Smooth muscle cell (in vitro differentiated cells): ENCODE results near the gene USP30. TPM values are rescaled to one million over a fixed set of nuclear protein-coding genes. Genes with fewer than 3 reads are reported as not detected.

Experiments
- DNase-seq: peaks from one replicate; lab custom pipeline; 2025; ENCODE audit not compliant: unreplicated experiment; lab: John Stamatoyannopoulos, UW
- H2AFZ ChIP-seq: fragments of 200-600 bp; sonication (generic); 2 replicates; pipeline ENCODE4 v1.6.0; 2016; ENCODE audit warnings: antibody characterized with exemption, low read depth, mild to moderate bottlenecking
- H3F3A ChIP-seq: fragments of 200-600 bp; sonication (generic); 2 replicates; pipeline ENCODE4 v1.6.0; 2017; ENCODE audit warnings: antibody characterized with exemption, low read depth
- H3K27ac ChIP-seq: fragments of 200-600 bp; sonication (generic); 2 replicates; pipeline ENCODE4 v1.5.1; 2016; ENCODE audit warnings: low read depth, mild to moderate bottlenecking
- H3K27me3 ChIP-seq: fragments of 200-600 bp; sonication (generic); 2 replicates; pipeline ENCODE4 v1.6.1; 2016; ENCODE audit warnings: low read depth, mild to moderate bottlenecking
- H3K36me3 ChIP-seq: fragments of 200-600 bp; sonication (generic); 2 replicates; pipeline ENCODE4 v1.5.1; 2016; ENCODE audit warnings: low read depth
- H3K4me1 ChIP-seq: fragments of 200-600 bp; sonication (generic); 2 replicates; pipeline ENCODE4 v1.5.1; 2016; ENCODE audit warnings: low read depth
- H3K4me2 ChIP-seq: fragments of 200-600 bp; sonication (generic); 2 replicates; pipeline ENCODE4 v1.6.0; 2016; ENCODE audit warnings: mild to moderate bottlenecking
- H3K4me3 ChIP-seq: fragments of 200-600 bp; sonication (generic); 2 replicates; pipeline ENCODE4 v1.5.1; 2016; ENCODE audit warnings: mild to moderate bottlenecking
- H3K79me2 ChIP-seq: fragments of 200-600 bp; sonication (generic); 2 replicates; pipeline ENCODE4 v1.6.0; 2016; ENCODE audit warnings: low read depth, mild to moderate bottlenecking
- H3K9ac ChIP-seq: fragments of 200-600 bp; sonication (generic); 2 replicates; pipeline ENCODE4 v1.6.0; 2016; ENCODE audit warnings: low read depth
- H3K9me3 ChIP-seq: fragments of 200-600 bp; sonication (generic); replicated peaks from 2 replicates; pipeline ENCODE4 v1.5.1; 2016; ENCODE audit warnings: low read depth
- H4K20me1 ChIP-seq: fragments of 200-600 bp; sonication (generic); 2 replicates; pipeline ENCODE4 v1.6.0; 2016; ENCODE audit warnings: low read depth
- CTCF ChIP-seq: fragments of 200-600 bp; sonication (generic); IDR thresholded peaks from 2 replicates; pipeline ENCODE4 v1.5.1; 2017; ENCODE audit warnings: borderline replicate concordance, mild to moderate bottlenecking, antibody characterized with exemption; ENCODE audit not compliant: insufficient read depth, poor library complexity, severe bottlenecking
- WGBS: methylation state at CpG from one replicate; pipeline ENCODE4 v1.1.7; 2016; ENCODE audit warnings: low lambda C conversion rate; 5-methylcytosine and 5-hydroxymethylcytosine counted together
- polyA plus RNA-seq: library from polyadenylated mRNA; unstranded; fragments of >200 nt; fragmentation: Nextera tagmentation; extraction: Ambion mirVana; gene quantifications from 2 replicates; pipeline ENCODE4 v1.2.1, GENCODE V29; 2016
- total RNA-seq: library from RNA; depleted of rRNA; stranded (reverse); fragments of >200 nt; gene quantifications from 2 replicates; pipeline ENCODE4 v1.2.3, GENCODE V29; 2014

Gene USP30
- total and polyA plus RNA-seq, 2 experiments from 2014 or later: 10.3 to 19.9 TPM

GRCh38 chr12:109120557-109120956 is 68.2 kb downstream of the USP30 start:
- no peaks in the 10 kb centered on the region for H3K79me2 ChIP-seq
- DNase-seq: no peak
- no peaks in the 10 kb centered on the region for H3F3A ChIP-seq
- WGBS: 67% methylated on average over 4 of the region's 4 CpGs
- H3K36me3 ChIP-seq: no peaks in the 10 kb centered on the region
- H3K4me3 ChIP-seq: no peak overlapping the region
- H3K4me2 ChIP-seq: no peak overlapping the region
- H3K27me3 ChIP-seq: no peaks in the 10 kb centered on the region
- no peaks in the 10 kb centered on the region for H3K9me3 ChIP-seq
- H3K9ac ChIP-seq: no peak overlapping the region
- peaks cover 9% of the 10 kb centered on the region for H3K4me1 ChIP-seq
- no peak overlapping the region for H3K27ac ChIP-seq
- no peak for TF ChIP-seq CTCF
- H2AFZ ChIP-seq: no peak overlapping the region
- no peaks in the 10 kb centered on the region for H4K20me1 ChIP-seq

GRCh38 chr12:109121346-109121880 is 69.0 kb downstream of the USP30 start:
- no peak overlapping the region for H3K27ac ChIP-seq
- H3K4me2 ChIP-seq: no peak overlapping the region
- no peaks in the 10 kb centered on the region for H4K20me1 ChIP-seq
- no peak overlapping the region for H3K9ac ChIP-seq
- no peaks in the 10 kb centered on the region for H3K79me2 ChIP-seq
- H2AFZ ChIP-seq: no peak overlapping the region
- 91% methylated on average over 3 of the region's 3 CpGs for WGBS
- H3K4me1 ChIP-seq: no peaks in the 10 kb centered on the region
- H3F3A ChIP-seq: no peaks in the 10 kb centered on the region
- no peak for TF ChIP-seq CTCF
- no peaks in the 10 kb centered on the region for H3K27me3 ChIP-seq
- no peak for DNase-seq
- no peak overlapping the region for H3K4me3 ChIP-seq
- H3K36me3 ChIP-seq: no peaks in the 10 kb centered on the region
- no peaks in the 10 kb centered on the region for H3K9me3 ChIP-seq

- Histone ChIP-seq H3K27ac (no peak overlapping the region), H3F3A (no peaks in the 10 kb centered on the region), H3K27me3 (no peaks in the 10 kb centered on the region), H3K4me2 (no peak overlapping the region), H4K20me1 (no peaks in the 10 kb centered on the region), H3K4me1 (no peaks in the 10 kb centered on the region), H2AFZ (no peak overlapping the region), H3K4me3 (no peak overlapping the region), H3K79me2 (no peaks in the 10 kb centered on the region), H3K9me3 (no peaks in the 10 kb centered on the region), H3K9ac (no peak overlapping the region), H3K36me3 (no peaks in the 10 kb centered on the region)
- WGBS: 81% methylated on average over 12 of the region's 12 CpGs
- no peak for TF ChIP-seq CTCF
- no peak for DNase-seq
Observed at GRCh38 chr12:109124878-109125648, 72.7 kb downstream of the USP30 start.

GRCh38 chr12:109125791-109126190 is 73.4 kb downstream of the USP30 start:
- Histone ChIP-seq H3K4me2 (no peak overlapping the region), H4K20me1 (no peaks in the 10 kb centered on the region), H3K36me3 (no peaks in the 10 kb centered on the region), H3K79me2 (no peaks in the 10 kb centered on the region), H3K9me3 (no peaks in the 10 kb centered on the region), H3K27ac (no peak overlapping the region), H3K9ac (no peak overlapping the region), H3K4me1 (no peaks in the 10 kb centered on the region), H3K27me3 (no peaks in the 10 kb centered on the region), H3F3A (no peaks in the 10 kb centered on the region), H3K4me3 (no peak overlapping the region), H2AFZ (no peak overlapping the region)
- no peak for DNase-seq
- TF ChIP-seq CTCF: no peak
- WGBS: 91% methylated on average over 7 of the region's 7 CpGs
